ENCODE data around the gene QPCT.

Gene QPCT

DNA sequence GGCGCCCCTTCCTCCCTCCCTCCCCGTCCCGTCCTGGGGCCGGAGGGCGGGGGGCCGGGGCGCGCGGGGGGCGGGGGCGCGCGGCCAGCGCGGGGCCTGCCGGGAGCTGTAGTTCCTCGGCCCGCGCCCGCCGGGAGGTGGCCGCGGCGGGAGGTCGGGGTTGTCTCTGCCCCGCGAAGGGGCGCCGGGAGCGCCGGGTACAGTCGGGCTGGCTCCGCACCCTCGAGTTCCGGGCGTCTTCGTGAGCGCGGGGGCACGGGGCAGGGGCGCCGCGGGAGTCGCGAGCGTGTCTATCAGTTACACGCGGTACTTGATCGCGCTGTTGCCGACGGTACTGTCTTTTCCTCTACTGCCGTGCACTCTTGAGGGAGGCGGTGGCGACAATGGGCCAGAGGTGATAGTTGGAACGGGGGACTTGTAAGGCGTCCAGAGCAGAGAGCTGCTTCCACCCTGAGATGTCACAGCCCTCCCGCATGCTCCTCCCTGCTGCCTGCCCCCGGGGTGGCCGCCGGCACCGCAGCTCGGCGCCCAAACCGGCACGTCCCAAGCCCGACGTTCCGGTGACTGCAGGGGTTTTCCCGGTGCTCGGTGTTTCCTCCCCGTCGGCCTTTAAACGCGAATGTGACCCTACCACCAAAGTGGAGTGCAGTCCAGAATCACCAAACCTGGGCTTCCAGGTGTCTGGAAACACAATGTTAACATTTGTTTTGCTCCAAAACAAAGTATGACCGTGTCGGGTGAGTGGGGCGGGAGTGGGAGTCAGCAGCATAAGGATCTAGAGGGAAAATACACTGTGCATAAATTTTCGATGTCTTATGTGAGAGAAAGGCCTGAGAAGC is 19.4 kb upstream of the QPCT start, which contains the start of gene PRKD3:
Gene PRKD3, minus strand, starts transcription at position 48 of the 839 bp plus-strand sequence. CDS start 8,309 bp downstream, outside the sequence.
- DNase-seq (ENCODE audit: low read depth), result peak; percentile 26

DNA sequence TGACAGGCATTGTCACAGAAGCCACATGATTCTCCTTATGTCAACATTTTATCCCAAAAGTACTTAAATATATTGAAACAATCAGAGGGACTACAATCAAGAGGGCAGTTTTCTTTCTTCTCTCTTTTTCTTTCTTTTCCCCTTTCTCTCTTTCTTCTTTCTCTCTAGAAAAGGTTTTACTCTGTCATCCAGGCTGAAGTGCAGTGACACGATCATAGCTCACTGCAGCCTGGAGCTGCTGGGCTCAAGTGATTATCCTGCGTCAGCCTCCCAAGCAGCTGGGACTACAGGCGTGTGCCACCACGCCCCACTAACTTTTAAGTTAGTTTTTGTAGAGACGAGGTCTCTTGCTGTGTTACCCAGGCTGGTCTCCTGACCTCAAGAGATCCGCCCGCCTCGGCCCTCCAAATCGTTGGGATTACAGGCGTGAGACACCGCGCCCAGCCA is 18.8 kb upstream of the QPCT start:
- DNase-seq (ENCODE audit: low read depth), result no peak

DNA sequence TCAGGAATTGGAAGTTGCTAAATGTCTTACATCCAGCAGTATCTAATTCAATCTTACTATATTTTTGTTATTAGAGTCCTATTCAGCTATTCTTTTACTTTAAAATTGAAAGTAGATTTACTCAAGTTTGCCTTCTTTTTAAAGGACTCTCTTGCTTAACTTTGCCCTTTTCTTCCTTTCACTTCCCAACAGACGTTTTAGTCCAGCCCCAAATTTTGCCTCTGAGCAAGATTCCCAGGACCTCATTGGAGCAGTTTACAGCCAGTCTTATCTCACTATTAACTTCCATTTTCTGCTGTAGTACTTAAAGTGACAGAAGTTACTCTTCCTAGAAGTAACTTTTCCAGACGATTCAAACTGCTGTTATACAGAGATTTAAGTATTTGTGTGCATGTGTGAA is 18.1 kb upstream of the QPCT start:
- no peak for DNase-seq (ENCODE audit: low read depth)

DNA sequence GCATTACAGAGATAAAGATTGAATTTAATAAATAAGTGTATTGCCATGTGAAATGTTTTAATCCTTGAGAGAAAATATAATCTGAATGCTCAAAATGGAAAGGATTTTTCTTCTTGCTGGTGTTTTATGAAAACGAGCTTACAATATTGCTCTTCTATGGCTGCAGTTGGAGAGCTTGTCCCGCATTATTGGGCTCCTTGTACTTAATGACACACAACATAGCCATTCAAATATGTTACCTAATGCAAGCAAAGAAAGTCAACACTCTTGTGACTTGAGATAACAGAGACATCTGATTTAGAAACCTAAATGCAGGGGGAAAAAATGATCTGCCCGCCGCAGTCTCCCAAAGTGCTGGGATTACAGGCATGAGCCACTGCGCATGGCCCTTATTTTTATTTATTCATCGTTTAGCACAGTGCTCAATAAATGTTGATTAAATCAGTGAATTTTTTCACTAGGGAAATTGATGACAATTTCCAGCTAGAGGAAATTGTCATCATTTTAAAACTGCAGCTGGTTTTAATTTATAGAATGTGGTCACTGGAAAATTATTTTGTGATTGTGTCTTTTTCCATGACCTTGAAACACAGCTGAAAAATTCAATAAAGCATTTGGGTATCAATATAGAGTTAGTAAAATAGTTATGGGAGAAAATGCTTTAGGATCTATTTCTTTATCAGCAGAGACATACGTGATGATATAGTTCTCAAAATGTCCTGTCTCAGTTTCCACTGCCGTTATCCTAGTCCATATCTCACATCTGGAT is 17.4 kb upstream of the QPCT start:
- no peak for DNase-seq (ENCODE audit: low read depth)

DNA sequence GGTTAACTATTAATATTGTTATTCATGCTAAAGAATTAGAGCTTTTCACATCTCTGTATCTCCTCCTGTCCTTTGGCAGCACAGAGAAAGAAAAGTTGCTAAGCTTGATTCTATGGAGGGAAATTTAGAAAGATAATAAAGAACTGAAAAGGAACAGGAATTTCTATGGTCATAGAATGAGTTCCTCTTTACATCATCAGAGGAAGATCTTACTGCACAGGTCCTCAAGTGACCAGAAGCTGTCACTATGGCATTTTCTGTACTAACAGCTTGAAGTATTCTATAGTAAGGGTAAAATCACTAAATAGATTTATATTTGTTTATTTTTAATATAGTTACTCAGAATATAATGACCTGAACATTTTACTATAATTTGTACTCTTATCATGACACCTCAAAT is 13.7 kb upstream of the QPCT start:
- no peak for DNase-seq (ENCODE audit: low read depth)

DNA sequence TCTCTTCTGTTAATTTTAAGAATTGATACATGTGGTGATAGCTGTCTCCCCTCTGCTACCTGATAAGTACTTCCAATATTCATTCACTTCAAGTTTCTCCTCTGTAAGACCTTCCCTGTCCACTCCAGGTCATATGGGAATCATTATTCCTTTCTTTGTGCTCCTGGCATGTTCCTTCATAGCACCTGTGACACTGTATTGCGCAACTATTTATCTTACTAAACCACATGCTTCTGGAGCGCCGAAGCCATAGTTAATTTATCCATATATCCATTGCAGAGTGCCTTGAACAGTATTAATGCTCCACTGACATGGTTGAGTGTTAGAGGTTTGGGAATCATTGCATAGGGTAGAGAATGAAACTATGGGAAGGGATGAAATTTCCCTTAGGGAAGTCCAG is 11.9 kb upstream of the QPCT start:
- no peak for DNase-seq (ENCODE audit: low read depth)

DNA sequence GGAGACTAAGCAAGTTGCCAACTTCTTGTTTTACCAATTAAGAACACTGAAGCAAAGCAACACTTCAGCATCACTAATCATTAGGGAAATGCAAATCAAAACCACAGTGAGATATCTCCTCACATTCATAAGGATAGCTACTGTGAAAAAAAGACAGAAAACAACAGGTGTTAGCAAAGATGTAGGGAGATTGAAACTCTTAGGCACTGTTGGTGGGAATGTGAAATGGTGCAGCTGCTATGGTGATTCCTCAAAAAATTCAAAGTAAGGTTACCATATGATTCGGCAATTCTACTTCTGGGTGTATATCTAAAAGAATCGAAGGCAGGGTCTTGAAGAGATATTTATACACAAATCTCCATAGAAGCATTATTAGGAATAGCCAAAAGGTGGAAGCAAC is 11.2 kb upstream of the QPCT start:
- no peak for DNase-seq (ENCODE audit: low read depth)

DNA sequence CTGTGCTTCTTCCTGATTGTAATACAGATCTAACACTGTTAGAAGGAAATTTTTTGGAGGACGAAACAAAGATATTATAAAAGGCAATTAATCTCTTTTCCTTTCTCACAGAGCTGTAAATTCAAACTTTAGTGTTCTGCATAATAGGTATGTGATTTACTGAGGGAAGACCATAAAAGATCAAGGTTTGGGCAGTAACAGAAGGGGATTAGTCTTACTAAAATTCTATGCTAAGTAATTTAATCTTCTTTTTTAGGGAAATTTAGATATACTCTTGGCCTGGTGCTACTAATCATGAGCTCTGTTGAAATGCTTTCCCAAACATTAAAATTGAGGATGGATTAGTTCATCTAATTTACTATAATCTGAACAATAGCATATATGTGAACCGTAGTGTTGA is 8.8 kb upstream of the QPCT start:
- DNase-seq (ENCODE audit: low read depth), result no peak

DNA sequence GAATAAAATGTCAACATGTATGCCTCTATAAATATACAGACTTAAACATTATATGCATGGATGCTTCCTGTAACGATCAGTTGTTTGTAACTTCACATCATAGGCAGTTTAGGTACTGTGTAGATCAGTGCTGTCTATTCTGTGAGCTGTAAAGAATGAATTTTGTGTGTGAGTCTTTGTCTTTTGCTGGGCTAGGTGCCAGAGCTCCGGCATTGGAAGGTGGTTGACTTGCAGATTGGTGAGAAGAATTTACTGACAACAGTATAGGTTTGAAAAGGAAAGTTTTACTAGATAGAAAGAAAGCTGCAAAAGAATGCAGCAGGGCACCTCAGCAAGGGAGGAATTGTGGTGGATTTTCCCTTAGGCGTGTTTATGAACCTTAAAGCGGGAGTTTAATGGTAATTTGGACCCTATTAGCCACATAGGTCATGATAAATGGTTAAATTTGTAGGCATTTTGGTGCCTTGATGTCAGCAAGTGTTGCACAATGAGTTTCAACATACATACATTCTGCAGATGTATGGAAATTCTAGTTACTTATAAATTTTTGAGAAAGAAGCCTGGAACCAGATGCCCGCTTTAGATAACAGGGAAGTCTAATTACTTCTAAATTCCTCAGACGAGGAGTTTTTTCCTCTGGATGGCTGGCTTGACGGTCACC is 6.7 kb upstream of the QPCT start:
- no peak for DNase-seq (ENCODE audit: low read depth)

DNA sequence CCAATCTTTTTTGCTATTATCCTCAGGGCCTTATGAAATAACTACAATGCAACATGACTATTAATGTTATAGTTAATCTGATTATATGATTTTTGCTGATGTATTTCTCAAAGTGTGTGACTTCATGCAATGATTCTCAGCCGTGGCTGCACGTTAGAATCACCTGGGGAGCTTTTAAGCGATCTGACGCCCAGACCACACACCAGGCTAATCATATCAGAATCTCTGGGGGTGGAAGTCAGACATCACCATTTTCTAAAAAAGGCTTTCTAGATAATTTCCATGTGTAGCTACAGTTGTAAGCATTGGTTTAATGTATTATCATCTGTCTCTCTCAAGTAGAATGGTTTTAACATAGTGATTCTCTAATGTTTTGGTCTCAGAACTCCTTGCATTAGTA is 5.5 kb upstream of the QPCT start:
- DNase-seq (ENCODE audit: low read depth), result no peak

DNA sequence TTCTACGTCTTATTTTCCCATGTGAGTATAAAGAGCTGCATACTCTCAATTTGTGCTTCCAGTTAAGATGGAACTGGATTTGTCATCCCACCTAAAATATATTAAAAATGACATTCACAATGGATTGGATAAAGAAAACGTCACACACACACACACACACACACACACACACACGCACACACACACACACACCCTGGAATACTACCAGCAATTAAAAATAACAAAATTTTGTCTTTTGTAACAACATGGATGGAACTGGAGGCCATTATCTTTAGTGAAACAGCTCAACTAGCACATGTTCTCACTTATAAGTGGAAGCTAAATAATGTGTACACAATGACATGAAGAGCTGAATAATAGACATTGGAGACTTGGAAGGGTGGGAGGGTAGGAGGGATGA is 3.8 kb upstream of the QPCT start:
- DNase-seq (ENCODE audit: low read depth), result no peak

DNA sequence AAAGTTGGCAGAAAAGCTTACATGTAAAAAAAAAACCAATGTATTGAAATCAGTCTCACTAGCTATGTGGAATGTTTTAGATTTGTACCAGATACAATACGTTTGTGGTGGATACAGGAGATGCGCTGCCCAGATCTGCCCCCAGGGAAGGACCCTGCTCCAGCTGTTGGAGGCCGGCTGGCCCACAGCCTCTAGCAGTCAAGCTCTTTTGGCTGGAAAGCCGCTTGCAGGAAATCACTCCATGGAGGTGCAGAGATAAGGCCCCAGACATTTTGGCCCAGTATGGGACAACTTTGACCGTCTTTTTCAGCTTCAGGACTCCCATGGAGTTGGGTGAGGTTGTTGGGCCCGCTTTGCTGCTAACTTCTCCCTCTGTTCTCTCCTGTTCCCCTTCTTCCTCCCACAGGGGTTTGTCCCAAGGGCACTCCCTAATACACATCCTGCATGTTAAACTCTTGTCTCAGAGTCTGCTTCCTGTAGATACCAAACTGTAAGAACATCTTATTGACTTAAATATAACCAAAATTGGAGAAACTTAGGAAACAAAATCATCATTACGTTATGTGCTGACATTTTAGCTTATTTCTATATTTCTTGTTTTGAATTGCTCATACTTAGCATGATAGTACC is 1.7 kb upstream of the QPCT start:
- DNase-seq (ENCODE audit: low read depth), result no peak

DNA sequence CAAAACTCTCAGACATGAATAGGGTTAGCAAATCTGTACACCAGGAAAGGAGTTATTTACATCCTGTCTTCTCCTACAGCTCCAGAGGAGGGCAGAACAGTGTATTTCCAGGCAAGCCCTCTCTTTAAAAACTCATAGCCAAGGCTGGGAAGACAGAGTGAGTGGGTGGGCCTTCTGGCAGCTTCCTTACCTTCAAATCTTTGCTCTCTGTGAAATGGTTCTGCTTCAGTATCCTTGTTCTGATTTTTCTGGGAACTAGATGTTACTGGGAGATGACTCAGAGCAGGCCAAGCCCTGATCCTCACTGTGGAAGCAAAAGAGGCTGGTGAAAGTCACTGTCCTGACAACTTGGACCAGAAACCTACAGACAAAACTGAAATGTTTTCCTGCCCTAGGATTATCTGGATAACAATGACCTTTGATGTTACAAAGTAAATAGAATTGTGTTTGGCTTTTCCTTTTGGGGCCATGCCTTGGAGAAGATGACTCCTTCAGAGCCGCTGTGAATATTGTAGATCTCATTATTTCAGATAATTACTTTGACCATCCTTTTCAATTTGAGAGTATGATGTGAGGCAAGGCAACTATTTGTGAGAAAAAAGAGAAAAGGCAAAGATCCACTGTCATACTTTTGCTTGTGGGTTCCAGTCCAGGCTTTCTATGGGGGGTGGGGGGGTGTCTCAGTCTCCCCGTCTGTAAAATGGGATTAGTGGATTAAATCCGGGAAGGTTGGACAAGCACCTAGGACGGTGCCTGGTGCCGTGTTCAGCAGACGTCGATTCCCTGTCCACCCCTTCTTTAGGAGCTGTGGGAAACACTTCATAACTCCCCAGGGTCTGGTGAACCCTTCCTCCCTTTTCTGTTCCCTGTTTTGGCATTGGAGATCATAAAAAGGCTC is 644 bp upstream of the QPCT start:
- no peak for DNase-seq (ENCODE audit: low read depth)

DNA sequence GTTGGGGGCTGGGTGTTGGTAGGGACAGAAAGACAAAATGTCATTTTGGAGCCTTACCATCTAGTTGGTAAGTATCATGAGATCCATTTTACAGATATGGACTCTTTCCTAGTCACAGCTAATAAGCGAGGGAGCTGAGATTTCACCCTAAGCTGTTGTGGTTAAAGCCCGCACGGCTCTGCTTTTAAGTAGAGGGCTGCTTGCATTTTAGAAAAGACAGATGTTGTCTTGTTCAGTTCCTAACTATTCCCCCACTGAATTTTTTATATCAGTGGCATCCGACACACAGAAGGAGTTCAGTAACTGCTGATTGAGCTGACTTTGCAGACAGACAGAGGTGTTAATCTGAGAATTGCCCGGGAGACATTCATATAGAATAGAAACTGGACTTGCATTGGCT is 3.7 kb downstream of the QPCT start:
- no peak for DNase-seq (ENCODE audit: low read depth)

DNA sequence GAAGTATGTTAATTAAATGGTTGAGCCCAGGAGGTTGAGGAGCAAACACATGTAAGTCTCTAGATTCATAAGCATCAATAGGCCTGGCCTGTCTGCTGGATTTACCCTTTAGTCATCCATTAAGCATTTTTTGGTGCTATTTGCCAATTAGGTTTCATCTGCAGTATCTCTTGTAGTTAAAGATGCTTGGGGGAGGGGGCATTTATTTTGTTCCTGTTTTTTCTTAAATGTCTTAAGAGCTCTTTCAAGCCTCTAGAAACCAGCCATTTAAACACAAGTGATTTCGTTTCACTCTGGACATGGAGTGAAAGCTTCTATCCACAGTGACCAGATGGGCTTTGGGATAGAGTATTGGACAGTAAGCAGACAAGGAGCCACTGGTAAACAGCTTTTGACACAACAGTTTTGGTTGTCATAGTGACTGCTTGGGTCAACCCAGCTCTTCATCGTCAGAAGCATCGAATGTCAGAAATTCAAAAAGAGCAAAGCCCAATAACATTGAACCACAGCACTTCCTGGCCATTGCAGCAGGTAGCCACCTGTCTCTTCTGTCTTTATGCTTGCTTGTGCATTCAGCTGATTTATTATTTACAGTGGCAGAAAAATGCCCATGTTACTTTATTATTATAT is 4.9 kb downstream of the QPCT start:
- DNase-seq (ENCODE audit: low read depth), result no peak

DNA sequence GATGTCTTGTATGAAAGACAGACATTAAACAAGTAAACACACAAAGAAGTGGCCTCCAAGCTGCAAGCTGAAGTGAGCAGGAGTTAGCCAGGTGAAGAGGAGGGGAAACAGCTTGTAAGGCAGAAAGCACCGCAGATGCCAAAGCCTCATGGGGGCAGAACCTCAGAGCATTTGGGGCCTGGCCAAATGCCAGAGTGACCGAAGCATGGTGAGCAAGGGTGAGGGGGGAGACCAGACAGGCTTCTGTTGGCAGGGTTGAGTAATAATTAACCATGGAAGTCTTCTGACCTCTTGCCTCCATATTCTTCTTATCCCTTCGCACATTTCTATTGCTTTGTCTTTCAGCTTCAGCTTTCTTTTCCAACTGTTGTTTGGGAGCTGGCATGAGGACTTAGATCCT is 5.6 kb downstream of the QPCT start:
- DNase-seq (ENCODE audit: low read depth), result no peak

DNA sequence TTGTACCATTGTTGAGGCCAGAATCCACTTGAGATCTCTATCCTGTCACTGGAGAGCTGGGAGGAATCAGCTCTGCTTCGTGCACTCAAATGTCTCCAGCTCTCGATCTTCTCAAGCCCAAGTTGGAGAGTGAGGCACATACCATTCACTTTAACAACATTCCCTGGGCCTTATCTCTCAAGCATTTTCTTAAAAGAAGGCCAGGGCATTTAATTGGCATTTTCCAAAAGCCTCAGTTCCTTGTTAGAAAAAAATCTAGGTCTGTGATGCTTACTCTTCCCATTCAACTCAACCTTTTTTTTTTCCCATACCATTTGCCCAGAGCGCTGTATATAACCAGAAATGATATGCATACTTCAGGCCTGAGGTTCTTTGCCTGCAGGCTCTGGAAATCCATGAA is 10.1 kb downstream of the QPCT start:
- DNase-seq (ENCODE audit: low read depth), result no peak

DNA sequence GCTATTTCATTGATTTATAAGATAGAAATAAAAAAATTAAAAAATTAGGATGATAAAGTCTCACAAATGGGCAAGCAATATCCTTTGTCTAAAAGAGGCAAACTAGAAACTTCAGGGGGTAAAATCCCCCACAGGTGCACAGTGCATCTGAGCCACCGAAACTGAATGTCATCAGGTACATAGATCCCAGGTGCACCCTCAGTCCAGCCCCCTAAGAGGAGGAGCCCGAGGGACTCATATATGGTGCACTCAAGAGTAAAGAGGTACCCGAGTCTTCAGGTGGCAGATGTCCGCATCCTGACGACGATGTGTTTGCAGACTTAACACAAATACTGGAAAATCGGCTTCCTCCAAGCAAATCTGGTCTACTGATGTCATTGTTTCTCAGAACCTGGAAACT is 11.3 kb downstream of the QPCT start:
- DNase-seq (ENCODE audit: low read depth), result no peak

DNA sequence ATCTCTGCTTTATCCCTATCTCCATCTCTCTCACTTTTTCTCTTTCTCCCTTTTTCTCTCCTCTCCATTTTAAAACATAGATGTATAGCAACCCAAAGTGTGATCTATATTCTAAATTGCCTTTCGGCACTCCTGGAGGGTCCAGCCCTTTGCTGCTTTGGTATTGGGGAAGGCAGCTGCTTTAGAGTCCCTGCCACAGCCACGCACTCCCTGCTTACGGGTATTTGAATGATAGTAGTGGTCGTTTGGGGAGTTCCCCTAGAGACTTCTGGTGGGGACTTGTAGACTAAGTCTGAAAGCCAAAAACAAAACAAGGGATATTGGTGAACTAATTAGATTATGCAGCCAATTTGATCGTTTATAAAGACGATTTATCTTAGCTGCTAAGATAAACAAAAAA is 11.9 kb downstream of the QPCT start:
- DNase-seq (ENCODE audit: low read depth), result no peak

DNA sequence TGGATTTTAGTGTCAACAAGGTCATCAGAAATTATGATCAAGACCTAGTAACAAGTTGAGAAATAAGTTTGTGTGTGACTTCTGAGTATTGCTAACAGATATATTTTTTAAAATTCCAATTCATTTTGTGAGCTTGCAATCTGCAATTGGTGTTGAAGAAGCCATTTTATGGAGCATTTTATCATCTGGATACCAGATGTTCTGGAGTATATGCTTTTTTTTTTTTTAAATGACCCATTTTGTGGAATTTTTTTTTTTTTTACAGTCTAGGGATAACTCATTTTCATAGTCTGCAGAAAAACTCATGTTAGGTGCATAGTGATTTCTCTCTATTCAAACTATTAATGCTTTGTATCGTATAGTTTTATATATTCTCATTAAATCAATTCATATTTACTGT is 12.6 kb downstream of the QPCT start:
- no peak for DNase-seq (ENCODE audit: low read depth)

DNA sequence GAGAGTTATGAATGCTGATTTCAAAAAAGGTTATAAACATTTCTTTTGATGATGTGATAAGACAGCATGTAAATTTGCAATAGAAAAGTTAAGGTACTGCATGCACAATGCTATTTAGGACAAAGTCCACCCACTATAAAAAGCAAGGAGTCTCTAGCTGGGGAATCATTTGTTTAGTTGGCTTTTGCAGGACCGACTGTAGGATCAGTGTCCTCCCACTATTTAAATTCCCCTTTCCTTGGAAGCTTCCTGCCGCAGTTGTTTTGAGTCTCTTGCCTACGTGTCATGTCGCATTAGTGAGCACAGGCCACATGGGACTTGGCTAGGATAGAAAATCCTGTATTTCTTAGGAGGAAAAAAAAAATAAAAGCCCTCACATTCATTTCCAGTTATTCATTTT is 13.1 kb downstream of the QPCT start:
- no peak for DNase-seq (ENCODE audit: low read depth)
